Measurements from ENCODE around the gene LRRC63.

- TF ChIP-seq JUND (IDR thresholded peaks at IDR 0.05), result no peak
- no peak for TF ChIP-seq CTCF (IDR thresholded peaks at IDR 0.05)
Measured at GRCh38 chr13:46207828-46208227, 3.9 kb upstream of the LRRC63 start.
